Glutamatergic neuron (in vitro differentiated cells): Measurements from ENCODE around the gene SVBP. TPM values are rescaled to one million over a fixed set of nuclear protein-coding genes. Genes with fewer than 3 reads are reported as not detected.

Source experiments
- DNase-seq: peaks from one replicate; pipeline ENCODE4 v3.0.0; 2022
- H3K27ac Mint-ChIP-seq: one replicate; pipeline ENCODE4 v1.8.0; 2020; ENCODE audit warnings: mild to moderate bottlenecking, mixed read lengths, inconsistent platforms; ENCODE audit not compliant: unreplicated experiment
- H3K27me3 Mint-ChIP-seq: one replicate; pipeline ENCODE4 v1.8.0; 2020; ENCODE audit warnings: mild to moderate bottlenecking, moderate library complexity, mixed read lengths, inconsistent platforms; ENCODE audit not compliant: unreplicated experiment
- H3K36me3 Mint-ChIP-seq: one replicate; pipeline ENCODE4 v1.8.0; 2020; ENCODE audit warnings: mild to moderate bottlenecking, mixed read lengths, inconsistent platforms; ENCODE audit not compliant: unreplicated experiment
- H3K4me1 Mint-ChIP-seq: one replicate; pipeline ENCODE4 v1.8.0; 2020; ENCODE audit warnings: mild to moderate bottlenecking, low read depth, mixed read lengths, inconsistent platforms; ENCODE audit not compliant: unreplicated experiment
- H3K4me3 Mint-ChIP-seq: one replicate; pipeline ENCODE4 v1.8.0; 2020; ENCODE audit warnings: mild to moderate bottlenecking, mixed read lengths, inconsistent platforms; ENCODE audit not compliant: unreplicated experiment
- H3K9me3 Mint-ChIP-seq: one replicate; pipeline ENCODE4 v1.8.0; 2020; ENCODE audit warnings: mild to moderate bottlenecking, moderate library complexity, mixed read lengths, inconsistent platforms; ENCODE audit not compliant: unreplicated experiment
- total RNA-seq: library from RNA; stranded (reverse); fragmentation: NEBNext Ultra II Directional; extraction: Animal tissue kit (Norgen Biotek cat#: 25700); gene quantifications from one replicate; pipeline ENCODE4 v1.2.1, GENCODE V29; 2021; ENCODE audit not compliant: unreplicated experiment
- TF ChIP-seq, protein P1 (sequence below): fragments of 200-600 bp; sonication (generic); IDR thresholded peaks from one replicate; pipeline ENCODE4 v1.5.0; 2021; ENCODE audit not compliant: partially characterized antibody, unreplicated experiment

The SVBP gene
- total RNA-seq, 1 donor from 2014 or later, result 100 TPM

DNA sequence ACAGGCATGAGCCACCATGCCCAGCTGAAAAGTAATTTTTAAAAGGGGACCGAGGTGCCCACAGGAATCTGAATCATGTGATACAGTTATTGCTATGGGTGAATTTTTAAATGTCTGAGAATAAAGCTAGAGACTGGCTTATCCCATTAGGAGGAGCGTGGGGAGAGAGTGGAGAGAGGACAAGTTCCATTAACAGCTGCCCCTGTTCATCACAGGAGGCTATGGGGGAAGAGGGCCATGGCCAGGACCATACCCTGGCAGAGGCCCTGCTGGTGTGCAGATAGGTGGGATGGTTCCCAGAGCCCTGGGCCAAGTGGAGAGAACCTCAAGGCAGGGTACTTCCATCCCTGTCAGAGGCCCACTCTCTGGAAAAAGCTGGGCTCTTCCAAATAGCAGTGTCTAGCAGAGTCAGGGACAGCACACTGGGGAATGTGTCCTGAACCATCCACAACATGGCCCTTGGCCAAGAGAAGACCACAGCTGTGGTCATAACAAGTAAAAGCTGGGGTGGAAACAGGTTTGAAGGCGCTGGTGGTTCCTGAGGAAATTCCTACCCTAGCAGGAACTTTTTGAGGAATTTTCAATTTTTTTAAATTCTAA, 15.5 kb upstream of the SVBP start:
- Mint-ChIP-seq H3K9me3 (no peaks in the 10 kb centered on the region), H3K36me3 (no peaks in the 10 kb centered on the region), H3K27ac (no peak overlapping the region), H3K27me3 (no peaks in the 10 kb centered on the region), H3K4me3 (no peak overlapping the region), H3K4me1 (peaks cover 1% of the 10 kb centered on the region)
- DNase-seq, result no peak
- TF ChIP-seq, protein P1, sequence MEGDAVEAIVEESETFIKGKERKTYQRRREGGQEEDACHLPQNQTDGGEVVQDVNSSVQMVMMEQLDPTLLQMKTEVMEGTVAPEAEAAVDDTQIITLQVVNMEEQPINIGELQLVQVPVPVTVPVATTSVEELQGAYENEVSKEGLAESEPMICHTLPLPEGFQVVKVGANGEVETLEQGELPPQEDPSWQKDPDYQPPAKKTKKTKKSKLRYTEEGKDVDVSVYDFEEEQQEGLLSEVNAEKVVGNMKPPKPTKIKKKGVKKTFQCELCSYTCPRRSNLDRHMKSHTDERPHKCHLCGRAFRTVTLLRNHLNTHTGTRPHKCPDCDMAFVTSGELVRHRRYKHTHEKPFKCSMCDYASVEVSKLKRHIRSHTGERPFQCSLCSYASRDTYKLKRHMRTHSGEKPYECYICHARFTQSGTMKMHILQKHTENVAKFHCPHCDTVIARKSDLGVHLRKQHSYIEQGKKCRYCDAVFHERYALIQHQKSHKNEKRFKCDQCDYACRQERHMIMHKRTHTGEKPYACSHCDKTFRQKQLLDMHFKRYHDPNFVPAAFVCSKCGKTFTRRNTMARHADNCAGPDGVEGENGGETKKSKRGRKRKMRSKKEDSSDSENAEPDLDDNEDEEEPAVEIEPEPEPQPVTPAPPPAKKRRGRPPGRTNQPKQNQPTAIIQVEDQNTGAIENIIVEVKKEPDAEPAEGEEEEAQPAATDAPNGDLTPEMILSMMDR, result no peak

DNA sequence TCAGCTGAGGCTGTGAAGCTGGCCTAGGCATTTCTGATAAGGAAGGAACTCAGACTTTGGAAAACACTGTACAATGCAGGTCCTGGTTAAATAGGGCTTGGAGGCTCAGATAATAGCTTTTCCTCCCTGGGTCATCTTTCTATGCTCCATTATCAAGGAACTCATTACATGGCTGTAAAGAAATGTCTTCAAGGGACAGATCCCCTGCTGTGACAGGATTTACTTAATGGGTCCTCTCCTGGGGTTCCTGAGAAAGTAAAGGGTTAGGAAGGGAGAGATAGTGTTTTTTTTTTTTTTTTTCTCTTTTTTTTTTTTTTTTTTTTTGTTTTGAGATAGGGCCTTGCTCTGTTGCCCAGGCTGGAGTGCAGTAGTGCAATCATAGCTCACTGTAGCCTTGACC, 14.1 kb upstream of the SVBP start:
- no peak overlapping the region for H3K4me3 Mint-ChIP-seq
- H3K36me3 Mint-ChIP-seq, result no peaks in the 10 kb centered on the region
- DNase-seq, result no peak
- H3K27me3 Mint-ChIP-seq, result no peaks in the 10 kb centered on the region
- peaks cover 1% of the 10 kb centered on the region for H3K4me1 Mint-ChIP-seq
- H3K27ac Mint-ChIP-seq, result no peak overlapping the region
- H3K9me3 Mint-ChIP-seq, result no peaks in the 10 kb centered on the region
- TF ChIP-seq, protein P1, result no peak

DNA sequence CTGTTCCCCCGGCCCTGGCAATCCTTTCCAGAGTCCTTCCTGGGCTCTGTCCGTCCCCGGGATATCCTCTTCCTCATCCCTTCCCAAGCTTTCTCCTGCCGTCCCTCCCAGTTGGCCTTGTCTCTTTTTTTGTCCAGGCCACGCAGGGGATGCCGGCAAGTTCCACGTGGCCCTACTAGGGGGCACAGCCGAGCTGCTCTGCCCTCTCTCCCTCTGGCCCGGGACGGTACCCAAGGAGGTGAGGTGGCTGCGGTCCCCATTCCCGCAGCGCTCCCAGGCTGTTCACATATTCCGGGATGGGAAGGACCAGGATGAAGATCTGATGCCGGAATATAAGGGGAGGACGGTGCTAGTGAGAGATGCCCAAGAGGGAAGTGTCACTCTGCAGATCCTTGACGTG, 13.4 kb upstream of the SVBP start:
- no peak overlapping the region for H3K4me3 Mint-ChIP-seq
- TF ChIP-seq, protein P1, result no peak
- DNase-seq, result no peak
- no peaks in the 10 kb centered on the region for H3K27me3 Mint-ChIP-seq
- H3K36me3 Mint-ChIP-seq, result no peaks in the 10 kb centered on the region
- peaks cover 1% of the 10 kb centered on the region for H3K4me1 Mint-ChIP-seq
- no peaks in the 10 kb centered on the region for H3K9me3 Mint-ChIP-seq
- H3K27ac Mint-ChIP-seq, result no peak overlapping the region

DNA sequence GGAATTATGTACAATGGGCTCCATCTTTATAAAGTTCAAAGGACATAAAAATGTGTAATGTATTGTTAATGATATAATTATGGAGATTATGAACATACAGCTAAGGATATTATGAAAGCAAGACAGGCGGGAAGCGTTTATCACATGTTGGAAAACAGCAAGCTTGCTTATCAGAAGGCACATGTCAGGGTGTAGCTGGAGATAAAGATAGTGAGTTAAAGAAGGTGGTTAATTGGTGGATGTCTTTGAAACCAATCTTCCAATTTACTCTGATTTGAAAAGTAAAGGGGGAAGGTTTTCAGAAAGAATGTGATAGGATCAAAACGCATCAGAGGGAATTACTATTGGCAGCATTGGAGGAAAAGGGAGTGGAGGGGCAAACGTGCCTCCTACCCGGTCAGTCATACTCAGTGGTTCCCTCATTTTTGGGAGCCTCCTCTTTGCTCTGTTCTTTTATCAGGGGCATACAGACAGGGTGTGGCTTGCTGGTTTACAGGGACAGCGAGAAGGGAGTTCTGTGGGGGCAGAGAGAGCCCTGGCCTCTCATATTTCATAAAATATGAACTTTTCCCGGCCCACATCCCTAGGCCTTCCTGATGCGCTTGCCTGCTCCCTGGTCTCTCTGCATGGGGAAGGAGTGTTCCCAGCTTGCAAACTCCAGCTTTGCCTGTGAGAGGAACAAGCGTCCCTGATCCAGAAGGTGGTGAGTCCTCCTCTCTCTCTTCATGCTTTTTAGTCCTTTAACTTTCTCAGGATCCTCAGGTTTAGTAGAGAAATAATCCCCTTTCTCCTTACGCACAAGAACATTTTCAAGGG, 8.0 kb upstream of the SVBP start:
- H3K27ac Mint-ChIP-seq, result no peak overlapping the region
- no peak overlapping the region for H3K4me3 Mint-ChIP-seq
- DNase-seq, result no peak
- H3K9me3 Mint-ChIP-seq, result no peaks in the 10 kb centered on the region
- TF ChIP-seq, protein P1, result no peak
- peaks cover 3% of the 10 kb centered on the region for H3K4me1 Mint-ChIP-seq
- H3K36me3 Mint-ChIP-seq, result no peaks in the 10 kb centered on the region
- H3K27me3 Mint-ChIP-seq, result no peaks in the 10 kb centered on the region

DNA sequence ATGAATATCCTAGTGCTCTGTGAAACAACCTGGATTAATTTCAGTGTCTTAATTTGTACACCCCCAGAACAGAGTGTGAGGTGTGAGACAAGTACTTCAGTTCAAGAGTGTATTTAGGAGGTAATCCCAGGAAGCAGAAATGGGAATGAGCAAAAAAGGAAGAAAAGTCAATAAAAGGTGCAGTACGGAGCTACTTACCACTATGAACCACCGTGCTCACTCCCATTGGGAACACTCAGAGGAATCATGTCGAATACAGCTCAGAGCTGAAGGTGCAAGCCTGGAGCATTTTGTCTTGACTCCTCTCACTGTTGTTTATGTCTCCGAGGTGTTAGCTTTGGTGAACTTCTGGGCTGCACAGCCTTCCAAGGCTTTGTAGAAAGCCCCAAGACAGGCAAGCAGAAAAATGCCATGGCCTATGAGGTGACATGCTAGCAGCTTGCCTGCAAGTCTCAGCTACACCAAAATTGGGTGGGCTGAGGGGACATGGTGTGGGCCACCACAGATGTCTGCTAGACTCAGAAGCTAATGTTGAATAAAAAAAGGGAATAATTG, 7.4 kb upstream of the SVBP start:
- no peak overlapping the region for H3K4me3 Mint-ChIP-seq
- peaks cover 3% of the 10 kb centered on the region for H3K4me1 Mint-ChIP-seq
- no peaks in the 10 kb centered on the region for H3K9me3 Mint-ChIP-seq
- no peak overlapping the region for H3K27ac Mint-ChIP-seq
- H3K36me3 Mint-ChIP-seq, result no peaks in the 10 kb centered on the region
- TF ChIP-seq, protein P1, result no peak
- no peak for DNase-seq
- no peaks in the 10 kb centered on the region for H3K27me3 Mint-ChIP-seq
